ENCODE results near the gene FTSJ3.
A peak's percentile ranks its signal among the peaks of the same experiment; 100 is the strongest.

Gene FTSJ3

DNA sequence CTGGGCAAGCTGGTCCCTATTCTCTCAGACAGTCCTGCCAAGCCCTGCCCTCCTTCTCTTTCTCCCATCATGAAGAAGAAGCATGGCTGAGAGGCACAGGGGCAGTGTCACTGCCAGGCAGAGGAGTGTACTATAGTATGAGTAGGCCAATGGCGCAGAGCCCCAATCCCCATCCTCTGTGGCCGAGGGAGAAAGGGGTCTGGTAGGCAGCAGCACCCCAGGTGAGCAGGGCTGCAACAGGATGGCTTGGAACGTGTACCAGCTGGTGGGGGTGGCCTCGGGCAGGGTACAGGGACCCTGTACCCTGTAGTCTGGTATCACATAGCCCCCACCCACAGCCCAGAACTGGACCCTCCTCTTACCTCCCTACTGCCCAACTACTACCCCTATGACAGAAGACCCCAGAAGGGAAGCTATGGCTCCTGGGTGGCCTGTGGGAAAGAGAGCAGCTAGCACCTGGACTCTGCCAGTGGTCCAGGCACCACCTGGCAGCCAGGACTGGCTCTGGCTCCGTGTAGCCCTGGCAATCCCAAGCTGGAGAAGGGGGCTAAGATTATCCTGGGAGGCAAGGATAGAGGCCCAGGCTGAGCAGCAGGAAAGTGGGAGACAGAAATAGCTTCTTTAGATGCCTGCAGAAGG is 10.6 kb upstream of the FTSJ3 start:
- TF ChIP-seq, protein P1, sequence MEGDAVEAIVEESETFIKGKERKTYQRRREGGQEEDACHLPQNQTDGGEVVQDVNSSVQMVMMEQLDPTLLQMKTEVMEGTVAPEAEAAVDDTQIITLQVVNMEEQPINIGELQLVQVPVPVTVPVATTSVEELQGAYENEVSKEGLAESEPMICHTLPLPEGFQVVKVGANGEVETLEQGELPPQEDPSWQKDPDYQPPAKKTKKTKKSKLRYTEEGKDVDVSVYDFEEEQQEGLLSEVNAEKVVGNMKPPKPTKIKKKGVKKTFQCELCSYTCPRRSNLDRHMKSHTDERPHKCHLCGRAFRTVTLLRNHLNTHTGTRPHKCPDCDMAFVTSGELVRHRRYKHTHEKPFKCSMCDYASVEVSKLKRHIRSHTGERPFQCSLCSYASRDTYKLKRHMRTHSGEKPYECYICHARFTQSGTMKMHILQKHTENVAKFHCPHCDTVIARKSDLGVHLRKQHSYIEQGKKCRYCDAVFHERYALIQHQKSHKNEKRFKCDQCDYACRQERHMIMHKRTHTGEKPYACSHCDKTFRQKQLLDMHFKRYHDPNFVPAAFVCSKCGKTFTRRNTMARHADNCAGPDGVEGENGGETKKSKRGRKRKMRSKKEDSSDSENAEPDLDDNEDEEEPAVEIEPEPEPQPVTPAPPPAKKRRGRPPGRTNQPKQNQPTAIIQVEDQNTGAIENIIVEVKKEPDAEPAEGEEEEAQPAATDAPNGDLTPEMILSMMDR (IDR thresholded peaks at IDR 0.05; ENCODE audit: low read depth, low read length), result no peak
- no peaks in the 10 kb centered on the region for H3K27me3 ChIP-seq (ENCODE audit: insufficient read depth, low read depth, severe bottlenecking)
- H3K9me3 ChIP-seq (ENCODE audit: severe bottlenecking), result no peaks in the 10 kb centered on the region
- H3K36me3 ChIP-seq, result peaks cover 60% of the 10 kb centered on the region
- no peak for DNase-seq
- H3K27ac ChIP-seq, result peak overlapping the region; percentile 93
- no peak overlapping the region for H3K4me3 ChIP-seq (ENCODE audit: low read depth, low read length)

DNA sequence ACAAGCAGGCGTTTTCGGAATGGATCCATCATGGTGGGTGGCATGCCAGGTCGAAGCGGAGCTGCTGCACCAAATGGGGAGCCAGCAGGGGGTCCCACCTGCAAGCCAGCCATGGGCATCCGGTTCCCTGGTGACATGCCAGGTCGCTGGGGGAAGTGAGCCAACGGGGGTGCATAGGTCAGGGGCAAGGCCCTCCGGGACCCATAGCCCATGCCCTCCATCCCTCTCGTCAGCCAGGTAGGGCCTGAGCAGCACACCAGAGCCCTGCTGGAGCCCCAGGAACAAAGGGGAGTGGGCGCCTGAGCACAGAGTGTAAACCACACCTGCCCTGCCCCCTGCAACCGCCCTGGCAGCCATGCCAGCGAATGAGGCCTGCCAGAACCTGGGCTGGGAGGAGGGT is 10.0 kb upstream of the FTSJ3 start:
- H3K4me3 ChIP-seq (ENCODE audit: low read depth, low read length), result no peak overlapping the region
- H3K27me3 ChIP-seq (ENCODE audit: insufficient read depth, low read depth, severe bottlenecking), result no peaks in the 10 kb centered on the region
- DNase-seq, result no peak
- H3K27ac ChIP-seq, result no peak overlapping the region
- H3K36me3 ChIP-seq, result peaks cover 66% of the 10 kb centered on the region
- TF ChIP-seq, protein P1 (IDR thresholded peaks at IDR 0.05; ENCODE audit: low read depth, low read length), result no peak
- H3K9me3 ChIP-seq (ENCODE audit: severe bottlenecking), result no peaks in the 10 kb centered on the region

DNA sequence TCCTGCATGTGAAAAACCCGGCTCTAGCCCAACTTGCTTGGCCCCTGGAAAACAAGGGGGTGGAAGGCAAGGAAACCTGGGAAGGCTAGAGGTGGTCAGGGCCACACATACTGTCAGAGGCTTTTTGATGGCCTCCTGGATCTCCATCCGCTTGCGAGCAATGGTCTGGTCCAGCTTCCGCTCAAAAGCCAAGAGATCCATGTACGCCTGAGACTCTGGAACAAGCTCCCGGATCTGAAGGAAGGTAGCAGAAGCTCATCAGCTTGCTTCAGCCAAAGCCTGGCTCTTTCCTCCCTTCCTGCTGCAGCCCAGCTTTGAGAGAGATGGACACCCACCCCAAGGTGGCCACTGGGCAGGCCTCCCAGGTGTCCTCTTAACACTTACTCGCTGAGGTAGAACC is 9.3 kb upstream of the FTSJ3 start:
- Histone ChIP-seq H3K9me3 (ENCODE audit: severe bottlenecking) (no peaks in the 10 kb centered on the region), H3K4me3 (ENCODE audit: low read depth, low read length) (no peak overlapping the region), H3K27me3 (ENCODE audit: insufficient read depth, low read depth, severe bottlenecking) (no peaks in the 10 kb centered on the region), H3K27ac (no peak overlapping the region), H3K36me3 (peaks cover 70% of the 10 kb centered on the region)
- TF ChIP-seq, protein P1 (IDR thresholded peaks at IDR 0.05; ENCODE audit: low read depth, low read length), result no peak
- no peak for DNase-seq

DNA sequence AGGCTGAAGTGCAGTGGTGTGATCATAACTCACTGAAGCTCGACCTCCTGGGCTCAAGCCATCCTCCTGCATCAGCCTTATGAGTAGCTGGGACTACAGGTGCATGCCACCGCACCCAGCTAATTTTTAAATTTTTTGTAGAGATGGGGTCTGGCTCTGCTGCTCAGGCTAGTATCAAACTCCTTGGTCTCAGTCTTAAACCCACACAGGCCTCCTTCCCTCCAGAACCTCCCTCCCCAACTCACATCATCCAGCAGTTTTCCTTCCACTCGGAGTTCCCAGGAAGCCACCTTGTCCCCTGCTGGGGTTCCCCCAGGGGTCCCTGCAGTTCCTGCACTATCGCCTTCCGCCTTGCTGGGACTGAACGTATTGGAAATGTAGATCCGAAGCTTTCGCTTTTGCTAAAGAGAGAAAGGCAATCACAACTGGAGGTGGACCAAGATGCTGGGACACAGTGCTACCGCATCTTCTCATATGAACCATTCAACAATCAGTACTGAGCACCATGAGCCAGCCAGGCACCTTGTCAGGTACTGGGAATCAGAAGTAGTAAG is 7.8 kb upstream of the FTSJ3 start:
- no peaks in the 10 kb centered on the region for H3K27me3 ChIP-seq (ENCODE audit: insufficient read depth, low read depth, severe bottlenecking)
- no peak for DNase-seq
- no peak overlapping the region for H3K4me3 ChIP-seq (ENCODE audit: low read depth, low read length)
- no peaks in the 10 kb centered on the region for H3K9me3 ChIP-seq (ENCODE audit: severe bottlenecking)
- H3K36me3 ChIP-seq, result peaks cover 77% of the 10 kb centered on the region
- TF ChIP-seq, protein P1 (IDR thresholded peaks at IDR 0.05; ENCODE audit: low read depth, low read length), result no peak
- no peak overlapping the region for H3K27ac ChIP-seq

DNA sequence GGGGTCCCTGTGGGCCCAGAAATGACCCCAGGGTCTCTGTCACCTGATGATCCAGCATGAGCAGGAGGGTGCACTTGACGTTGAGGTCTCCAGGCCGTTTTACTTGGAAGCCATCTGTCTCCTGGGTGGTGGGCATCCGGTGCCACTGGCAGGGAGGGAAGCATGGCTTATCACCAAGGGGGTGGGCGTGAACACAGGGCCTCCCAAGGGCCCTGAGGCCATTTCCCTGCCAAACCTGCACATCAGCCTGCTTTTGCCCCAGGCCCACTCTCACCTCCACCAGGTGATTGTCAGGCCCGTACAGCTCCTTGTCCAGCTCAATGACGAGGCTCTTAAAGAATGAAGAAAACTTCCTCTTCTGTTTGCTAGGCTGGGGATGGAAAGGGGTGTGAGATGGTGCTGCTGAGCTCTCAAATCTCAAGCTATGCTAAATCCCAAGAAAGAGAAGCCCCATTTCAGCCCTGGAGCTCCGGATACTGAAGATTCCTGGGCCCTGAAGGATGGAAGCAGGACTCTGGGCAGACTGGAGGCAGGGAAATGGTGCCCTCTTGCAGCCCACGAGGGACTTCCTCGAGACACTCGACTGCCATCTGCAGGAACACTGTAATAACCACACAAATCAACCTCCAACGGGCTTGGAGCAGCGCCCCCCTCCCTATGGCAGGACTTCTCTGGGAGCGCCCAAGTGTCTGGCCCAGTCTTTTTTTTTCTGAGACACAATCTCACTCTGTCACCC is 7.1 kb upstream of the FTSJ3 start:
- Histone ChIP-seq H3K27ac (no peak overlapping the region), H3K9me3 (ENCODE audit: severe bottlenecking) (no peaks in the 10 kb centered on the region), H3K4me3 (ENCODE audit: low read depth, low read length) (no peak overlapping the region), H3K36me3 (peaks cover 83% of the 10 kb centered on the region), H3K27me3 (ENCODE audit: insufficient read depth, low read depth, severe bottlenecking) (no peaks in the 10 kb centered on the region)
- DNase-seq, result peak; percentile 84
- TF ChIP-seq, protein P1 (IDR thresholded peaks at IDR 0.05; ENCODE audit: low read depth, low read length), result peak; percentile 83
